ENCODE measurements around the gene NEIL3.

- TF ChIP-seq SMC3 (conservative IDR thresholded peaks at IDR 0.05; ENCODE audit: poor library complexity) (no peak), TAF1 (IDR thresholded peaks at IDR 0.05; ENCODE audit: low read depth) (no peak), POLR2AphosphoS5 (IDR thresholded peaks at IDR 0.05) (no peak), EZH2 (IDR thresholded peaks at IDR 0.05; ENCODE audit: borderline replicate concordance, insufficient read depth, low read length, poor library complexity, severe bottlenecking) (no peak), EP300 (conservative IDR thresholded peaks at IDR 0.05; ENCODE audit: poor library complexity, severe bottlenecking) (no peak), MXI1 (conservative IDR thresholded peaks at IDR 0.05; ENCODE audit: poor library complexity, severe bottlenecking) (no peak), RAD21 (conservative IDR thresholded peaks at IDR 0.05) (no peak)
- TF ChIP-seq, protein P1, sequence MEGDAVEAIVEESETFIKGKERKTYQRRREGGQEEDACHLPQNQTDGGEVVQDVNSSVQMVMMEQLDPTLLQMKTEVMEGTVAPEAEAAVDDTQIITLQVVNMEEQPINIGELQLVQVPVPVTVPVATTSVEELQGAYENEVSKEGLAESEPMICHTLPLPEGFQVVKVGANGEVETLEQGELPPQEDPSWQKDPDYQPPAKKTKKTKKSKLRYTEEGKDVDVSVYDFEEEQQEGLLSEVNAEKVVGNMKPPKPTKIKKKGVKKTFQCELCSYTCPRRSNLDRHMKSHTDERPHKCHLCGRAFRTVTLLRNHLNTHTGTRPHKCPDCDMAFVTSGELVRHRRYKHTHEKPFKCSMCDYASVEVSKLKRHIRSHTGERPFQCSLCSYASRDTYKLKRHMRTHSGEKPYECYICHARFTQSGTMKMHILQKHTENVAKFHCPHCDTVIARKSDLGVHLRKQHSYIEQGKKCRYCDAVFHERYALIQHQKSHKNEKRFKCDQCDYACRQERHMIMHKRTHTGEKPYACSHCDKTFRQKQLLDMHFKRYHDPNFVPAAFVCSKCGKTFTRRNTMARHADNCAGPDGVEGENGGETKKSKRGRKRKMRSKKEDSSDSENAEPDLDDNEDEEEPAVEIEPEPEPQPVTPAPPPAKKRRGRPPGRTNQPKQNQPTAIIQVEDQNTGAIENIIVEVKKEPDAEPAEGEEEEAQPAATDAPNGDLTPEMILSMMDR (IDR thresholded peaks at IDR 0.05; ENCODE audit: poor library complexity, severe bottlenecking) = no peak
- TF ChIP-seq, protein P2, sequence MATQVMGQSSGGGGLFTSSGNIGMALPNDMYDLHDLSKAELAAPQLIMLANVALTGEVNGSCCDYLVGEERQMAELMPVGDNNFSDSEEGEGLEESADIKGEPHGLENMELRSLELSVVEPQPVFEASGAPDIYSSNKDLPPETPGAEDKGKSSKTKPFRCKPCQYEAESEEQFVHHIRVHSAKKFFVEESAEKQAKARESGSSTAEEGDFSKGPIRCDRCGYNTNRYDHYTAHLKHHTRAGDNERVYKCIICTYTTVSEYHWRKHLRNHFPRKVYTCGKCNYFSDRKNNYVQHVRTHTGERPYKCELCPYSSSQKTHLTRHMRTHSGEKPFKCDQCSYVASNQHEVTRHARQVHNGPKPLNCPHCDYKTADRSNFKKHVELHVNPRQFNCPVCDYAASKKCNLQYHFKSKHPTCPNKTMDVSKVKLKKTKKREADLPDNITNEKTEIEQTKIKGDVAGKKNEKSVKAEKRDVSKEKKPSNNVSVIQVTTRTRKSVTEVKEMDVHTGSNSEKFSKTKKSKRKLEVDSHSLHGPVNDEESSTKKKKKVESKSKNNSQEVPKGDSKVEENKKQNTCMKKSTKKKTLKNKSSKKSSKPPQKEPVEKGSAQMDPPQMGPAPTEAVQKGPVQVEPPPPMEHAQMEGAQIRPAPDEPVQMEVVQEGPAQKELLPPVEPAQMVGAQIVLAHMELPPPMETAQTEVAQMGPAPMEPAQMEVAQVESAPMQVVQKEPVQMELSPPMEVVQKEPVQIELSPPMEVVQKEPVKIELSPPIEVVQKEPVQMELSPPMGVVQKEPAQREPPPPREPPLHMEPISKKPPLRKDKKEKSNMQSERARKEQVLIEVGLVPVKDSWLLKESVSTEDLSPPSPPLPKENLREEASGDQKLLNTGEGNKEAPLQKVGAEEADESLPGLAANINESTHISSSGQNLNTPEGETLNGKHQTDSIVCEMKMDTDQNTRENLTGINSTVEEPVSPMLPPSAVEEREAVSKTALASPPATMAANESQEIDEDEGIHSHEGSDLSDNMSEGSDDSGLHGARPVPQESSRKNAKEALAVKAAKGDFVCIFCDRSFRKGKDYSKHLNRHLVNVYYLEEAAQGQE (IDR thresholded peaks at IDR 0.05; ENCODE audit: borderline replicate concordance) = no peak
These were observed 1.5 kb upstream of the NEIL3 start for GRCh38 chr4:177308125-177308524.

All from neural cell (in vitro differentiated cells).